Panc1 (cell line): ENCODE results near the gene CELF6. TPM values are rescaled to one million over a fixed set of nuclear protein-coding genes. Genes with fewer than 3 reads are reported as not detected.

Source experiments
- ATAC-seq: fragments of 200-7000 bp; cut with Tn5 transposase; 2 replicates; pipeline ENCODE4 v1.9.1; 2020; ENCODE audit warnings: mild to moderate bottlenecking, moderate library complexity
- BruUV-seq: library from RNA; stranded (reverse); fragments of 400-500 nt; replicated peaks from 2 replicates; lab custom pipeline; 2021; lab: Mats Ljungman, UMichigan
- CTCF ChIA-PET: fragments of 300-600 bp; sonication (Branson Sonifier 250); formaldehyde crosslinking; loops from one replicate; lab custom pipeline; 2022; ENCODE audit warnings: antibody characterized with exemption; lab: Charles Lee
- POLR2A ChIA-PET: fragments of 300-600 bp; sonication (Branson Sonifier 250); formaldehyde crosslinking; loops from one replicate; lab custom pipeline; 2022; ENCODE audit warnings: antibody characterized with exemption; lab: Charles Lee
- DNase-seq: peaks from one replicate; pipeline ENCODE4 v3.0.0-alpha.2; 2010; ENCODE audit warnings: low read depth, low spot score
- H3K27ac ChIP-seq: 2 replicates; pipeline ENCODE4 v1.5.1; 2011; ENCODE audit warnings: mild to moderate bottlenecking, low read length, inconsistent platforms
- H3K27me3 ChIP-seq: fragments of 200-500 bp; sonication (Bioruptor generic); 2 replicates; pipeline ENCODE4 v1.6.0; 2014; ENCODE audit warnings: low read length, inconsistent platforms; ENCODE audit not compliant: control insufficient read depth, insufficient read depth
- H3K36me3 ChIP-seq: fragments of 200-500 bp; sonication (Bioruptor generic); 2 replicates; pipeline ENCODE4 v1.5.1; 2014; ENCODE audit warnings: inconsistent platforms, mild to moderate bottlenecking, low read length, moderate library complexity; ENCODE audit not compliant: control insufficient read depth, insufficient read depth
- H3K4me1 ChIP-seq: 2 replicates; pipeline ENCODE4 v1.5.1; 2011; ENCODE audit warnings: inconsistent platforms, mild to moderate bottlenecking, low read length, moderate library complexity; ENCODE audit not compliant: control insufficient read depth, insufficient read depth
- H3K4me3 ChIP-seq, 2 experiments: 2 replicates each; pipeline ENCODE4 v1.5.1; 2011 to 2012; ENCODE audit warnings: low read depth in 2 of 2, low read length in 2 of 2, mild to moderate bottlenecking in 2 of 2, inconsistent platforms in 1 of 2, moderate library complexity in 1 of 2
- H3K9me3 ChIP-seq: fragments of 200-500 bp; sonication (Bioruptor generic); 2 replicates; pipeline ENCODE4 v1.5.1; 2014; ENCODE audit warnings: low read depth, mild to moderate bottlenecking, inconsistent platforms, low read length, moderate library complexity; ENCODE audit not compliant: control insufficient read depth, insufficient read depth
- POLR2AphosphoS5 ChIP-seq: IDR thresholded peaks from 2 replicates; pipeline ENCODE4 v1.6.1; 2012; ENCODE audit warnings: mild to moderate bottlenecking, low read depth, low read length, moderate library complexity
- SIN3A ChIP-seq: IDR thresholded peaks from 2 replicates; pipeline ENCODE4 v1.6.1; 2012; ENCODE audit warnings: low read depth, mild to moderate bottlenecking, low read length, moderate library complexity, borderline replicate concordance; ENCODE audit not compliant: insufficient read depth
- TCF7L2 ChIP-seq: IDR thresholded peaks from 2 replicates; pipeline ENCODE4 v1.6.1; 2011; ENCODE audit warnings: mild to moderate bottlenecking, low read depth, low read length, inconsistent platforms
- in situ Hi-C: cut with HindIII; loops from 2 replicates; pipeline ENCODE4 v1.10.0; 2016; ENCODE audit warnings: low sequenced_read_pairs, low pct_unique_long_range_greater_than_20kb
- intact Hi-C: fragments of 100-400 bp; cut with micrococcal nuclease; formaldehyde crosslinking; loops from one replicate; pipeline ENCODE4 v1.10.0; 2022; ENCODE audit not compliant: unreplicated experiment
- total RNA-seq: library from RNA; stranded (reverse); gene quantifications from one replicate; pipeline ENCODE4 v1.2.1, GENCODE V29; 2021; ENCODE audit not compliant: unreplicated experiment
- TF ChIP-seq, protein P1 (sequence below): fragments of 450-650 bp; IDR thresholded peaks from 2 replicates; pipeline ENCODE4 v1.5.1; 2017; ENCODE audit warnings: mild to moderate bottlenecking
- TF ChIP-seq, protein P2 (sequence below), 2 experiments: IDR thresholded peaks; 2 replicates each; pipeline ENCODE4 v1.6.1; 2011 to 2012; ENCODE audit warnings: low read depth in 2 of 2, control low read depth in 1 of 2, low read length in 1 of 2, mild to moderate bottlenecking in 1 of 2, moderate library complexity in 1 of 2; ENCODE audit not compliant: insufficient read depth in 1 of 2

CELF6 gene
- total RNA-seq, 1 experiment from 2014 or later: not detected

DNA sequence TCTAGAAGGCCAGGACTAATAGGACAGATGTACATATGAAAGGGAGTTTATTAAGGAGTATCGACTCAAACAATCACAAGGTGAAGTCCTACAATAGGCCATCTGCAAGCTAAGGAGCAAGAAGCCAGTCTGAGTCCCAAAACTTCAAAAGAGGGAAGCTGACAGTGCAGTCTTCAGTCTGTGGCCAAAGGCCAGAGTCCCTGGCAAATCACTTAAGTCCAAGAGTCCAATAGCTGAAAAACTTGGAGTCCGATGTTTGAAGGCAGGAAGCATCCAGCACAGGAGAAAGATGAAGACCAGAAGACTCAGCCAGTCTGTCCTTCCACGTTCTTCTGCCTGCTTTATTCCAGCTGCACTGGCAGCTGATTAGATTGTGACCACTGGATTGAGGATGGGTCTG lies 11.1 kb upstream of the CELF6 start:
- Histone ChIP-seq H3K27ac (no peak overlapping the region), H3K4me1 (no peaks in the 10 kb centered on the region), H3K9me3 (no peaks in the 10 kb centered on the region), H3K4me3 (no peak overlapping the region), H3K36me3 (no peaks in the 10 kb centered on the region), H3K27me3 (no peaks in the 10 kb centered on the region)
- ATAC-seq (no peak), DNase-seq (no peak)
- in situ Hi-C loops: no loop called here
- CTCF ChIA-PET: no interaction called here
- POLR2A ChIA-PET: no interaction called here
- no TSS peak for BruUV-seq
- intact Hi-C loops: no loop called here
- no peak for TF ChIP-seq POLR2AphosphoS5
- no peak for TF ChIP-seq TCF7L2
- no peak for TF ChIP-seq SIN3A
- TF ChIP-seq, protein P1, sequence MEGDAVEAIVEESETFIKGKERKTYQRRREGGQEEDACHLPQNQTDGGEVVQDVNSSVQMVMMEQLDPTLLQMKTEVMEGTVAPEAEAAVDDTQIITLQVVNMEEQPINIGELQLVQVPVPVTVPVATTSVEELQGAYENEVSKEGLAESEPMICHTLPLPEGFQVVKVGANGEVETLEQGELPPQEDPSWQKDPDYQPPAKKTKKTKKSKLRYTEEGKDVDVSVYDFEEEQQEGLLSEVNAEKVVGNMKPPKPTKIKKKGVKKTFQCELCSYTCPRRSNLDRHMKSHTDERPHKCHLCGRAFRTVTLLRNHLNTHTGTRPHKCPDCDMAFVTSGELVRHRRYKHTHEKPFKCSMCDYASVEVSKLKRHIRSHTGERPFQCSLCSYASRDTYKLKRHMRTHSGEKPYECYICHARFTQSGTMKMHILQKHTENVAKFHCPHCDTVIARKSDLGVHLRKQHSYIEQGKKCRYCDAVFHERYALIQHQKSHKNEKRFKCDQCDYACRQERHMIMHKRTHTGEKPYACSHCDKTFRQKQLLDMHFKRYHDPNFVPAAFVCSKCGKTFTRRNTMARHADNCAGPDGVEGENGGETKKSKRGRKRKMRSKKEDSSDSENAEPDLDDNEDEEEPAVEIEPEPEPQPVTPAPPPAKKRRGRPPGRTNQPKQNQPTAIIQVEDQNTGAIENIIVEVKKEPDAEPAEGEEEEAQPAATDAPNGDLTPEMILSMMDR: no peak
- TF ChIP-seq, protein P2, sequence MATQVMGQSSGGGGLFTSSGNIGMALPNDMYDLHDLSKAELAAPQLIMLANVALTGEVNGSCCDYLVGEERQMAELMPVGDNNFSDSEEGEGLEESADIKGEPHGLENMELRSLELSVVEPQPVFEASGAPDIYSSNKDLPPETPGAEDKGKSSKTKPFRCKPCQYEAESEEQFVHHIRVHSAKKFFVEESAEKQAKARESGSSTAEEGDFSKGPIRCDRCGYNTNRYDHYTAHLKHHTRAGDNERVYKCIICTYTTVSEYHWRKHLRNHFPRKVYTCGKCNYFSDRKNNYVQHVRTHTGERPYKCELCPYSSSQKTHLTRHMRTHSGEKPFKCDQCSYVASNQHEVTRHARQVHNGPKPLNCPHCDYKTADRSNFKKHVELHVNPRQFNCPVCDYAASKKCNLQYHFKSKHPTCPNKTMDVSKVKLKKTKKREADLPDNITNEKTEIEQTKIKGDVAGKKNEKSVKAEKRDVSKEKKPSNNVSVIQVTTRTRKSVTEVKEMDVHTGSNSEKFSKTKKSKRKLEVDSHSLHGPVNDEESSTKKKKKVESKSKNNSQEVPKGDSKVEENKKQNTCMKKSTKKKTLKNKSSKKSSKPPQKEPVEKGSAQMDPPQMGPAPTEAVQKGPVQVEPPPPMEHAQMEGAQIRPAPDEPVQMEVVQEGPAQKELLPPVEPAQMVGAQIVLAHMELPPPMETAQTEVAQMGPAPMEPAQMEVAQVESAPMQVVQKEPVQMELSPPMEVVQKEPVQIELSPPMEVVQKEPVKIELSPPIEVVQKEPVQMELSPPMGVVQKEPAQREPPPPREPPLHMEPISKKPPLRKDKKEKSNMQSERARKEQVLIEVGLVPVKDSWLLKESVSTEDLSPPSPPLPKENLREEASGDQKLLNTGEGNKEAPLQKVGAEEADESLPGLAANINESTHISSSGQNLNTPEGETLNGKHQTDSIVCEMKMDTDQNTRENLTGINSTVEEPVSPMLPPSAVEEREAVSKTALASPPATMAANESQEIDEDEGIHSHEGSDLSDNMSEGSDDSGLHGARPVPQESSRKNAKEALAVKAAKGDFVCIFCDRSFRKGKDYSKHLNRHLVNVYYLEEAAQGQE (IDR thresholded peaks at IDR 0.05; ENCODE audit: insufficient read depth in 1 of 2, low read depth in 2 of 2, low read length in 1 of 2): no peak

DNA sequence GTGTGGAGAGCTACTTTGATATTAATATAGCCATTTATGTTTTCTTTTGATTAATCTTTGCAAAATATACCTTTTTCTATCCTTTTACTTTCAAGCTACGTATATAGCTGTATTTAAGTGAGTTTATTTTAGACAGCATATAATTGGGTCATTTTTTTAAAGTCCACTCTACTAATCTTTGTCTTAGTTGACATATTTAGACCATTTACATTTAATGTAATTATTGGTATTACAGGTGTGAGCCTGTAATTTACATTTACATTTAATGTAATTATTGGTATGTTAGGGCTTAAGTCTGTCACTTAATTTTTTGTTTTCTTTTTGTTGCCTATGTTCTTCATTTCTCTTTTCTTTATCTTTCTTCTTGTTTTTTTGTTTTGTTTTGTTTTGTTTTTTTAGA lies 3.8 kb upstream of the CELF6 start:
- ATAC-seq: no peak

More for the DNA sequence above, 3.8 kb upstream of the CELF6 start:
- BruUV-seq: TSS peak; percentile 49
- peaks cover 5% of the 10 kb centered on the region; the same call in 1 of the 2 replicates for H3K4me1 ChIP-seq
- no peaks in the 10 kb centered on the region; the same call in 1 of the 2 replicates for H3K27me3 ChIP-seq
- intact Hi-C loops (no loop called here), in situ Hi-C loops (no loop called here)
- H3K4me3 ChIP-seq: no peak overlapping the region
- POLR2A ChIA-PET: no interaction called here
- H3K27ac ChIP-seq: no peak overlapping the region
- 0 out of 2 replicates have a peak, but pooled peaks cover 9% of the 10 kb centered on the region for H3K9me3 ChIP-seq
- DNase-seq: no peak
- H3K36me3 ChIP-seq: no peaks in the 10 kb centered on the region
- CTCF ChIA-PET: no interaction called here
- TF ChIP-seq SIN3A (no peak), TCF7L2 (no peak), POLR2AphosphoS5 (no peak)
- TF ChIP-seq, protein P1: no peak
